ENCODE measurements around the gene KDM3A.

Gene KDM3A

DNA sequence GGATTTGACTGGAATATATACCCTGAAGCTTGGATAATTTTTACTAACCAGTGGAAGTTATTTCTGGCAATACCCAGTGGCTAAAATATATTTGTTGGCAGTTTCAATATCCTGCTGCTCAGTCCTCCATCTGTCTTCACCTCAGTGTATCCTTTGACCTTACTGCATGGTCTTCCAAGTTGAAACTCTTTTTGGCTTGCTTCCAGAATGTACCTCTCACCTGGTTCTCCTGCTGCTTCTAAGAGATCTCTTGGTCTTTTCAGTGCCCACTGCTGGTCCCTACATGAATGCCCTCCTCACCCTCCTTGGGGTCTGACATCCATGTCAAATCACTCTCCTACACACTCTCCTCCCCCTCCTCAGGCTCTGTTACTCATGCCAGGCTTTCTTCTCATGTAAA is 4.8 kb upstream of the KDM3A start:
- DNase-seq: no peak

DNA sequence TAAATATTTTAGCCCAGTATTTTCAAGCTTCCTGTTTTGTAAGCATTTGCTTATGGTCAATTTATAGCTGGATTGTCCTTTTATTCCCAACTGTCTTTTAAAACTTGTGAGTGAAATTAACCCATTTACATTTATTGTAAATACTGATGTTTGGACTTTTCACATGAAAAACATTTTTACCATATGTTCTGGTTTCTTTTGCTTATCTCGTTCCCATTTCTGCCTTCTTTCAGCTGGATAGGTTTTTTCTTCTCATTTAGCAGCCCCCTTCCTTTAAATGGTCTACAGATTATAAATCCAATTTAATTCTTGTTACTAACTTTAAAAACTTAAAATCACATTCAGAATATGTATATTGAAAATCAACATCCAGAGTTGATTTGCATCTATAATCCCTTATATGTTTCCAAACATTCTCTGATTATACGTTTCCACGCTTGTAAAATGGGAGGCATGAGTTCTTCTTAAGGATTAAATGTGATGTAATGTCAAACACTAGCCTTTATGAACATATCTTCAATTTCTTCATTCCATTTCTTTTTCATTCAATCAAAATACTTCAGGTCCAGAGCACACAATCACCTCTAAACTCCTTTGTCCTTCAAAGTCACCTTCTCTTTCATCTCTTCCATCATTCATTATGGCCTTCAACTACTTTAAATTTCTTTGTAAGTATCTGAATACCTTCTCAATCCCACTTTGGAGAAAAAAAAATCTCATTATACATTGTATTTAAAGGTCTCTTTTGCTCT is 1.1 kb upstream of the KDM3A start:
- DNase-seq: no peak

GRCh38 chr2:86441392-86441881 is 266 bp downstream of the KDM3A start:
- no peak for DNase-seq

DNA sequence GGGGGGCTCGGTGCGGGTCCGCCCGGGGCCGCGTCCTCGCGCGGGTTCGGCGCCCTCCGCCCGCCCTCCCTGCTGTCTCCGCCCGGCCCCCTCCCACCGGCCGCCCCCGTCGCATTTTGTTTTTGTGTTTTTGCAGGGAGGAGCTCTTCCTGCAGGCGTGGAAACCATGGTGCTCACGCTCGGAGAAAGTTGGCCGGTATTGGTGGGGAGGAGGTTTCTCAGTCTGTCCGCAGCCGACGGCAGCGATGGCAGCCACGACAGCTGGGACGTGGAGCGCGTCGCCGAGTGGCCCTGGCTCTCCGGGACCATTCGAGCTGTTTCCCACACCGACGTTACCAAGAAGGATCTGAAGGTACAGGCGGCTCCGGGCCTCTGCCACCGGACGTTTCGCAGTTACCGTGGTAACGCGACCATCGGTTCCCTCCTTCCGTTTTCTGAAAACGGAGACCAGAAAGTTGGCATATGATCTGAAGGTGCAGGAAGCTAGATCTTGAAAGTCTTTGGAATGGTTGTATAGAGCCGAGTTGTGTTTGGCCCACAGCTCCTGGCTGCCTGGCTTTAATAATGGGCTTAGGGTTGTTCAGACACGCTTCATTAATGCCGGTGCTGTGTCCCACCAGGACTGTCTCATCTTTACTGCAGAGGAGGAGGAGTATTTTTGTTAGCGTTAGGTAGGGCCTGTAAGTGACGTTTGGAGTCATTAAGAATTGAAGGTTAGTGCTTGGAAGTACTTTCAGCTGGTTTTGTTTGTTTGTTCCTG is 891 bp downstream of the KDM3A start:
- no peak for DNase-seq

- DNase-seq: peak; percentile 2
Measured at GRCh38 chr2:86442642-86443005, 1.5 kb downstream of the KDM3A start.

DNA sequence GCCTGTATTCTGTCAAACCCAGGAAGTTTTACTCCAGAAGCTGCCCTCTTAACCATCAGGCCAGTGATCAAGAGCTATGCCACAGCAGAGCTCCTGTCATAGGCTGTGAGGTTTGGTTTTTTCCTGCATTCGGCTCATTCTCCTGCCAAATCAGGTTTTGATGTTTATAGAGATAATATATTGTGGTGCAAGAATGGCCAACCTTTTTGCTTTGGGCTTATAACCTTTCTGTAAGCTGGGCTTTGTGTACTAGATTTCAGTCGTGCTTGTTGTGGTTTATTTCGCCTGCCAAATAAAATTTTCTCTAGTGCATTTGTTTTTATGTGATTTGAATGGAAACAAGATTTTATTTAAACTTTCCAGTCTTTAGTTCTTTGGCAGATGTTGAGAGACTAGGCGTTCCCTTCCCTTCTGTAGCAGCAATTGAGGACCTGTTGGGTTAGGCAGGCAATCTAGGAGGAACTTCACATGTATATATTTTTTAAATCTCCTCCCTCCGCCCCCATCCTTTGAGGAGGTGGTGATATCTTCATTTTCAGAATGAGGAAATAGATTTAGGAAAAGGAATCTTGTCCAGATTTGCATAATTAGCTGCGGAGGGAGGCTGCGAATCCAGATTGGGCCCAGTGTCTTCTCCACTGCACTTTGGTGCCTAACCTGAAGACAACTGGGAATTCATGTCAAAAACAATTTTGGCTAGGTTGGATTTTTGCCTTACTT is 2.6 kb downstream of the KDM3A start:
- DNase-seq: no peak

- DNase-seq: no peak
Measured at GRCh38 chr2:86445436-86445835, 4.3 kb downstream of the KDM3A start.

DNA sequence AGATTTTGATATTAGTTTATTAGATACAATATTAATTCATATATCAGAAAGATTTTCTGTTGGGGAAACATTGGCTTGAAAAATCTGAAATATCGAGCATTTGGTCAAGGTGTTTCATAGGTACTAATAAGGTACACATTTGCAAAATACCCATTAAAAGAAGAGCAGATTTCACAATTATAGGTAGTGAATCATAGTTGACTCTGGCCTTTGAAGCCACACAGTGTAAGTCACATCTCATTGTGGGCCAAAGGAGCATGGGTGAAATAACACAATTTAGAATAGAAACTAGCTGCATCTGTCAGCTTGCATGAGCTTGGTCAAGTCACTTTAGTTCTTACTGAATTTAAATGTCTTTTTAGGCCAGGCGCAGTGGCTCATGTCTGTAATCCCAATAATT is 4.9 kb downstream of the KDM3A start:
- no peak for DNase-seq

DNA sequence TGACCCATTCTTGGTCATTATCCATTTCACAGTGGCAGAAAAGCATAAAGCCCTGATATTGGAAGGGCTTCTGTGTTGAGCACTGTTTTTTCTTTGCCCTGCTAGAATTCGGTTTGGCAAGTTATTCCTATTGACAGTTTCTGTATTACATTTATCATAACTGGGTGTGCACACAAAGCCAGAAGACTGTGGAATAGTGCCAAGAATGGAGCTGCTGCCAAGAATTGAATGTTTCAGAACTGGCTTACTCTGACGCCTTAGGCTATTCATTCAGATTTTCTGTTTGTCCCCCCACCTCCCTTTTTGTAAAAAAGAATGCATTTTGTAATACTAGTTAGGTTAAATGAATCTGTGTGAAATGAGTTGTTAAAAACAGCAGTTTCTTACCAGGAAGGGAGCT is 12.7 kb downstream of the KDM3A start:
- peak; percentile 32 for DNase-seq

GRCh38 chr2:86454238-86454637 is 13.1 kb downstream of the KDM3A start:
- no peak for DNase-seq

DNA sequence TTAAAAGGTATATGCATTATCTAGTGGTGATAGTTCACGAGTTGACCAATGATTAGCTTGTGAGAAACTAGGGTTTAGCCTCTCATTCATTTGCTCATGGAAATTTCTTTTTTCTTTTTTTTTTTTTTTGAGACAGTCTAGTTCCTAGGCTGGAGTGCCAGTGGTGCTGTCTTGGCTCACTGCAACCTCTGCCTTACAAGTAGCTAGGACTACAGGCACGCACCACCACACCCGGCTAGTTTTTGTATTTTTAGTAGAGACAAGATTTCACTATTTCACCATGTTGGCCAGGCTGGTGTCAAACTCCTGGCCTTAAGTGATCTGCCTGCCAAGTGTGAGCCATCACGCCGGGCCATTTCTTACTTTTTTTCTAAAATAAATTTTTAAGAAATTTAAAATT is 14.0 kb downstream of the KDM3A start:
- DNase-seq: no peak

GRCh38 chr2:86461042-86461743 is 20.0 kb downstream of the KDM3A start:
- DNase-seq: no peak

- no peak for DNase-seq
Measured at GRCh38 chr2:86464652-86465051, 23.5 kb downstream of the KDM3A start.

- DNase-seq: no peak
Measured at GRCh38 chr2:86466306-86466705, 25.1 kb downstream of the KDM3A start.

DNA sequence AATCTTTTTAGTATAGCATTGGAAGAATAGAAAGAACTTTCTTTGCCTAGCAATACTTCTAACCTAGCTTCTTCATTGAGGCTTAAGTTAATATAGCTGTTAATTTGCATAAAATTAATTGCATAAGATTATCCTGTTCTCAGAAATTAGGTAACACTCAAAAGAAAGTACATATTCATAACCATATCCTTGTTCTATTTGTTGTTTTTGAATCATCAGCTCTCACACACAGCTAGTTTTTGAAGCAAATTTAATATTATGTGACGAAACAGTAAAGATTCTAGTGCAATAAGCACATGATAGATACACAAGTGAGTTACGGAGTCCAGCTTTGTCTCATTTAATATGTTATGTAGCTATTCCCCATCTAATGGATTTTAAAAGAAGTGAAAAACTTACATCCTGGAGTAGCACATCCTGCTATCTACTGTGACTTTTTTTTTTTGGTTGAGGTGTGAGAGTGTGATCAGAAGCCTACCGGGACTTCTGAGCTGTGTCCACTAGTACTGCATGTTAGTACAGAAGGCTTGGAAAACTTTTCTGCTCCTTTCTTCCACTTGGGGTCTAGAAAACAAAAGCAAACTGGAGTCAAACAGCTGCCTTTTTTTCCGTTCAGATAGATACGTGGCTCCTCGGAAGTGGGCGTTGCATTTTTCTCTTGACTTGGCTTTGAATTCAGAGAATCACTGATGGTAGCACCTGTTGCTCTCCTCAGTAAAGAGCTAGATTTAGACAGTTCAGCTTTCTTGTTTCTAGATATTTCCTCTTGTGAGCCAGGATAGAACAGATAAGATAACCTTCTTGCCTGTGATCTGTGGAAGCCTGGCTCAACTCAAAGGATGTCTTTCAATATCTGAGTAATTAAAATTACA is 27.2 kb downstream of the KDM3A start:
- no peak for DNase-seq

- DNase-seq: no peak
Measured at GRCh38 chr2:86470890-86471289, 29.7 kb downstream of the KDM3A start.

GRCh38 chr2:86471637-86472036 is 30.5 kb downstream of the KDM3A start:
- no peak for DNase-seq

DNA sequence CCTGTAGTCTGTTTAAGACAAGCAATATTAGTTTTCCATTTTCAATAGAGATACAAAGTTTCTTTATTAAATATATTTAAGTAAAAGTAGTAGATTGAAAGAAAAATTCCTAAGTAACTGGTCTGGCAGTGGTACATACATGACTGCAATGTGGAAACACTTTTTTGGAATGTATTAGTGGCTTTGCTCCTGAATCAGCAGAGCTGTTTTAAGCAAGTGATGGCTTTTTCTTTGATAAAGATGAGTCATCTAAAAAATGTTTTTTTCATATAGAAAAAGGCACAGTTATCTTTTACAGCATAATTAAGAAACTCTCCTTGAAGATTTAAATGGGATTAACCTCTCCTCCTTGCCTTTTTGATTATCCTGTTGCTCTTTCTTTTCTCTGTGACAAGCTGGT is 34.9 kb downstream of the KDM3A start:
- DNase-seq: no peak

- DNase-seq: no peak
Measured at GRCh38 chr2:86476918-86477317, 35.7 kb downstream of the KDM3A start.

DNA sequence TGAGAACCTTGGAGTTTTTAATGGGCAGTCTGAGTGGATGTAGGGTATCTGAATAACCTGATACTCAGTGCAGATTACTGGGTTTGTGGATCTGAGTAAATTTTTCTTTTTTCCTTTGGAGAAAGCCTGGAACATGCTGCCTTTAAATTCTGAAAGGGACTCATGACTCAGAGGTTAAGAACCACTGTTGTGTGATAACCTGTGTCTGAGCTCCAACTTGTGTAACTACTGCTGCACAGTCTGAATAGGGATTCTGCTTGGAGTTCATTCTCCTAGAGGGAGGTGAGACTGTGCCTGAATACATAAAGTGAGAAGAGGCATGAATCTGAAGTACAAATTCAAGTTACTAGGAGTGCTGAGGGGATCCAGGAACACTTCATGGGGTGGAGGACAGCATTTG is 36.2 kb downstream of the KDM3A start:
- DNase-seq: no peak

DNA sequence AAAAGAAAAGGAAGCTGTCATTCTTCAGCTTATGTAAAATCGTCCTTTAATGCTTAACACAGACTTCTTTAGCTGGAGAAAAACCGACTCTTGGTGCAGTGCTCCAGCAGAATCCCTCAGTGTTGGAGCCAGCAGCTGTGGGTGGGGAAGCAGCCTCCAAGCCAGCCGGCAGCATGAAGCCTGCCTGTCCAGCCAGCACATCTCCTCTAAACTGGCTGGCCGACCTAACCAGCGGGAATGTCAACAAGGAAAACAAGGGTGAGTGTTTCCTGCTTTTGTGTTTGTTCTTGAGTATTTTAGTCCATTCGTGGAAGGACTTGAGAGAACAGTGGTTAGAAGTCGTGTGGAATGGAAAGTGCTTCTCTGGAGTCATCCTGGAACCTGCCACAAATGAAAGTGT is 38.9 kb downstream of the KDM3A start:
- no peak for DNase-seq

DNA sequence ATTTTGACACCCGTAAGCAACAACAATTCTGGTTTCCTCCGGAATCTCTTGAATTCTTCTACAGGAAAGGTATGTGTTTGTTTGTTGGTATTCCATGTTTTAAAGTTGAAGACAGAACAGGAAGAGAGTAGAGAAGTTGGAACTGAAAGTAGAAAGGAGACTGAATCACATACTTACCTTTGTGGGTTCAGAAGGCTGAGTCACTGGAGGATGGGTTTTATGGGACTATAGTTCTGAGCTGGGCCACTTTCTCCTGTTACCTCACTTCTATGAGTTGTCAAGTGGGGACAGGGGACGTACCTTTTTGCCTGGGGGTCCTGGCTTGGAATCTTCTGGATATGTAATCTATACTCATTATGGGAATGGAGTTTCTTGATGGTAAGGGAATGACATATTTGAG is 40.9 kb downstream of the KDM3A start:
- no peak for DNase-seq
